ENCODE results near the gene CHAC2. TPM values are rescaled to one million over a fixed set of nuclear protein-coding genes. Genes with fewer than 3 reads are reported as not detected.

The CHAC2 gene
- total and polyA plus RNA-seq, 9 of the 15 experiments (the other 6 are each of a cell fraction or from before 2014, with no cell fraction given) = 9.8 to 35.6 (median 18.2) TPM

- 0 out of 2 replicates have a peak, but pooled peaks have one; percentile 50 for TF ChIP-seq TRIM25 (IDR thresholded peaks at IDR 0.05; ENCODE audit: borderline replicate concordance)
- TF ChIP-seq MED1 (CRISPR knock-in tag; IDR thresholded peaks at IDR 0.05; ENCODE audit: borderline replicate concordance) = no peak
- TF ChIP-seq ATF1 (CRISPR knock-in tag; IDR thresholded peaks at IDR 0.05) = no peak
- TF ChIP-seq ATF1 (tag; IDR thresholded peaks at IDR 0.05) = no peak
- no peak for TF ChIP-seq FOXO4 (CRISPR knock-in tag; IDR thresholded peaks at IDR 0.05)
- no peak for TF ChIP-seq ETS2 (tag; IDR thresholded peaks at IDR 0.05; ENCODE audit: borderline replicate concordance, poor library complexity, severe bottlenecking)
- no peak for TF ChIP-seq ZNF282 (CRISPR knock-in tag; IDR thresholded peaks at IDR 0.05)
- TF ChIP-seq ZBTB40 (IDR thresholded peaks at IDR 0.05) = no peak
- no peak for TF ChIP-seq ZBTB40 (CRISPR knock-in tag; IDR thresholded peaks at IDR 0.05)
- TF ChIP-seq ZNF3 (CRISPR knock-in tag; IDR thresholded peaks at IDR 0.05) = no peak
- TF ChIP-seq ZNF316 (IDR thresholded peaks at IDR 0.05) = no peak
- TF ChIP-seq ETV1 (tag; conservative IDR thresholded peaks at IDR 0.05; ENCODE audit: low read depth) = no peak
- no peak for TF ChIP-seq SUPT5H (IDR thresholded peaks at IDR 0.05)
- no peak for TF ChIP-seq ZEB2 (IDR thresholded peaks at IDR 0.05)
- 0 out of 2 replicates have a peak, but pooled peaks have one; percentile 6 for TF ChIP-seq NFIC (IDR thresholded peaks at IDR 0.05)
- TF ChIP-seq E2F3 (CRISPR knock-in tag; IDR thresholded peaks at IDR 0.05) = no peak
- no peak for TF ChIP-seq BRD4 (IDR thresholded peaks at IDR 0.05)
Observed at GRCh38 chr2:53786352-53786704, 18.7 kb downstream of the CHAC2 start (continued).

Measured in K562 (cell line).